Left lung (tissue), 10 donors: ENCODE data around the gene HABP4. TPM values are rescaled to one million over a fixed set of nuclear protein-coding genes. Genes with fewer than 3 reads are reported as not detected.
A peak's percentile ranks its signal among the peaks of the same experiment; 100 is the strongest.

Experiments
- ATAC-seq: fragments of 200-7000 bp; cut with Tn5 transposase; one replicate; pipeline ENCODE4 v1.9.1; 2020; ENCODE audit warnings: moderate library complexity
- DNase-seq, 4 donors: peaks; one replicate each; pipeline ENCODE4 v3.0.0-alpha.2; 2013 to 2020
- H3K27ac ChIP-seq, 2 donors: fragments of 200-600 bp; sonication (generic) in 1 of 2; one replicate each; pipeline versions ENCODE4 v1.5.0 to v1.8.0; 2020 to 2021
- H3K27me3 ChIP-seq, 2 donors: fragments of 200-600 bp; sonication (generic) in 1 of 2; one replicate each; pipeline versions ENCODE4 v1.5.0 to v1.8.0; 2020 to 2021
- H3K36me3 ChIP-seq, 2 donors: fragments of 200-600 bp; sonication (generic) in 1 of 2; one replicate each; pipeline versions ENCODE4 v1.5.0 to v1.8.0; 2020 to 2021
- H3K4me1 ChIP-seq, 2 donors: fragments of 200-600 bp; one replicate each; pipeline ENCODE4 v1.8.0; 2021
- H3K4me3 ChIP-seq, 2 donors: fragments of 200-600 bp; sonication (generic) in 1 of 2; one replicate each; pipeline versions ENCODE4 v1.5.0 to v1.8.0; 2020 to 2021; ENCODE audit warnings: mild to moderate bottlenecking in 1 of 2
- H3K9me3 ChIP-seq, 2 donors: fragments of 200-600 bp; sonication (generic) in 1 of 2; one replicate each; pipeline versions ENCODE4 v1.5.0 to v1.8.0; 2020 to 2021
- CTCF ChIP-seq, 2 donors: fragments of 200-600 bp; sonication (generic) in 1 of 2; IDR thresholded peaks; one replicate each; pipeline versions ENCODE4 v1.5.0 to v1.8.0; 2021; ENCODE audit warnings: antibody characterized with exemption in 2 of 2
- intact Hi-C, 2 donors: fragments of 100-400 bp; cut with DNase I; formaldehyde crosslinking; loops; one replicate each; pipeline versions ENCODE4 v1.11.2 to v1.14.2; 2022
- polyA plus RNA-seq, 6 donors: library from polyadenylated mRNA; unstranded; fragments of 120-200 nt; gene quantifications; one replicate each; pipeline ENCODE4 v1.2.1, GENCODE V29; 2013; ENCODE audit not compliant: insufficient read length in 6 of 6
- total RNA-seq, 2 donors: library from RNA; stranded (reverse); fragmentation: NEBNext Ultra II Directional; extraction: Animal tissue kit (Norgen Biotek cat#: 25700); gene quantifications; one replicate each; pipeline ENCODE4 v1.2.1, GENCODE V29; 2021
- donor health status: DM: no; HTN: yes; CAD: no.
- donor health status: DM: no; HTN: no; CAD: no.

HABP4 gene
- total and polyA plus RNA-seq, 8 donors: 8.0 to 17.1 (median 9.9) TPM

GRCh38 chr9:96467784-96468183 is 17.8 kb downstream of the HABP4 start:
- H3K27ac ChIP-seq: no peak overlapping the region
- no peaks in the 10 kb centered on the region for H3K4me1 ChIP-seq
- no peak overlapping the region for H3K4me3 ChIP-seq
- H3K36me3 ChIP-seq: peaks cover 0 to 43% of the 10 kb centered on the region in 2 donors
- no peak for TF ChIP-seq CTCF (IDR thresholded peaks at IDR 0.05)
- H3K27me3 ChIP-seq: no peaks in the 10 kb centered on the region
- intact Hi-C loops: no loop called here
- ATAC-seq (peak; percentile 92), DNase-seq (peak in 2 of 4 donors; percentile 13 to 52)
- no peaks in the 10 kb centered on the region for H3K9me3 ChIP-seq

GRCh38 chr9:96476013-96476412 is 26.0 kb downstream of the HABP4 start:
- ATAC-seq (no peak), DNase-seq (no peak)
- H3K9me3 ChIP-seq: no peaks in the 10 kb centered on the region
- H3K36me3 ChIP-seq: peaks cover 0 to 25% of the 10 kb centered on the region in 2 donors
- no peak overlapping the region for H3K4me3 ChIP-seq
- no peak overlapping the region for H3K27ac ChIP-seq
- no peak for TF ChIP-seq CTCF (IDR thresholded peaks at IDR 0.05)
- intact Hi-C loops: no loop called here
- no peaks in the 10 kb centered on the region for H3K27me3 ChIP-seq
- no peaks in the 10 kb centered on the region for H3K4me1 ChIP-seq

GRCh38 chr9:96476591-96476990 is 26.6 kb downstream of the HABP4 start:
- ATAC-seq: no peak
- Histone ChIP-seq H3K27me3 (no peaks in the 10 kb centered on the region), H3K4me1 (no peaks in the 10 kb centered on the region), H3K4me3 (no peak overlapping the region), H3K27ac (no peak overlapping the region), H3K36me3 (peaks cover 0 to 19% of the 10 kb centered on the region in 2 donors), H3K9me3 (no peaks in the 10 kb centered on the region)
- intact Hi-C loops: no loop called here
- no peak for DNase-seq
- no peak for TF ChIP-seq CTCF (IDR thresholded peaks at IDR 0.05)

- no peak for DNase-seq
- H3K27me3 ChIP-seq: no peaks in the 10 kb centered on the region
- no peaks in the 10 kb centered on the region for H3K9me3 ChIP-seq
- no peak for ATAC-seq
- TF ChIP-seq CTCF (IDR thresholded peaks at IDR 0.05): no peak
- H3K4me3 ChIP-seq: no peak overlapping the region
- H3K36me3 ChIP-seq: no peaks in the 10 kb centered on the region
- H3K27ac ChIP-seq: no peak overlapping the region
- no peaks in the 10 kb centered on the region for H3K4me1 ChIP-seq
- intact Hi-C loops: no loop called here
Measured at GRCh38 chr9:96478829-96479371, 28.9 kb downstream of the HABP4 start.

- intact Hi-C loops: no loop called here
- ATAC-seq (no peak), DNase-seq (no peak)
- no peak overlapping the region for H3K4me3 ChIP-seq
- H3K27ac ChIP-seq: no peak overlapping the region
- H3K4me1 ChIP-seq: no peaks in the 10 kb centered on the region
- TF ChIP-seq CTCF (IDR thresholded peaks at IDR 0.05): no peak
- H3K27me3 ChIP-seq: no peaks in the 10 kb centered on the region
- H3K36me3 ChIP-seq: peaks cover 0 to 12% of the 10 kb centered on the region in 2 donors
- no peaks in the 10 kb centered on the region for H3K9me3 ChIP-seq
Measured at GRCh38 chr9:96480736-96481135, 30.8 kb downstream of the HABP4 start.
